SJSA1 (cell line): ENCODE results near the gene SLC17A4. TPM values are rescaled to one million over a fixed set of nuclear protein-coding genes. Genes with fewer than 3 reads are reported as not detected.
"Not testable (repeated sequence)": the region's sequence is repeated elsewhere in the genome, so short reads cannot be mapped to it uniquely, and the experiment has no call there.

Source experiments
- DNase-seq, 2 experiments: peaks; one replicate each; pipeline ENCODE4 v3.0.0-alpha.2; 2015 to 2020; ENCODE audit warnings: low spot score in 2 of 2, low read depth in 1 of 2
- H3K27ac ChIP-seq: fragments of 250-450 bp; sonication (Bioruptor Pico); 2 replicates; pipeline ENCODE4 v1.5.1; 2020; ENCODE audit warnings: mild to moderate bottlenecking, moderate library complexity
- H3K27me3 ChIP-seq: fragments of 250-450 bp; sonication (Bioruptor Pico); replicated peaks from 2 replicates; pipeline ENCODE4 v1.5.1; 2020; ENCODE audit warnings: mild to moderate bottlenecking, moderate library complexity
- H3K36me3 ChIP-seq: fragments of 250-450 bp; sonication (Bioruptor Pico); 2 replicates; pipeline ENCODE4 v1.5.1; 2020; ENCODE audit warnings: mild to moderate bottlenecking
- H3K4me1 ChIP-seq: fragments of 250-450 bp; sonication (Bioruptor Pico); replicated peaks from 2 replicates; pipeline ENCODE4 v1.6.1; 2021; ENCODE audit warnings: mild to moderate bottlenecking
- H3K4me3 ChIP-seq: fragments of 250-450 bp; sonication (Bioruptor Pico); 2 replicates; pipeline ENCODE4 v1.5.1; 2020; ENCODE audit warnings: mild to moderate bottlenecking
- H3K9me3 ChIP-seq: fragments of 250-450 bp; sonication (Bioruptor Pico); replicated peaks from 2 replicates; pipeline ENCODE4 v1.5.1; 2020; ENCODE audit warnings: mild to moderate bottlenecking
- total RNA-seq: library from RNA; depleted of rRNA; stranded (reverse); fragments of >200 nt; shearing (Covaris generic); gene quantifications from 2 replicates; pipeline ENCODE4 v1.2.3, GENCODE V29; 2014

Gene SLC17A4
- total RNA-seq, 1 experiment from 2014 or later, result not detected

GRCh38 chr6:25735261-25735660 is 19.3 kb upstream of the SLC17A4 start:
- Histone ChIP-seq H3K27ac (no peak overlapping the region), H3K9me3 (no peaks in the 10 kb centered on the region), H3K27me3 (peaks cover 5% of the 10 kb centered on the region; the same call in 1 of the 2 replicates), H3K36me3 (no peaks in the 10 kb centered on the region), H3K4me3 (no peak overlapping the region), H3K4me1 (no peaks in the 10 kb centered on the region)
- DNase-seq, result no peak

- DNase-seq, result no peak
- H3K27ac ChIP-seq, result no peak overlapping the region
- H3K36me3 ChIP-seq, result no peaks in the 10 kb centered on the region
These were observed 10.7 kb upstream of the SLC17A4 start for GRCh38 chr6:25743868-25744267.

DNA sequence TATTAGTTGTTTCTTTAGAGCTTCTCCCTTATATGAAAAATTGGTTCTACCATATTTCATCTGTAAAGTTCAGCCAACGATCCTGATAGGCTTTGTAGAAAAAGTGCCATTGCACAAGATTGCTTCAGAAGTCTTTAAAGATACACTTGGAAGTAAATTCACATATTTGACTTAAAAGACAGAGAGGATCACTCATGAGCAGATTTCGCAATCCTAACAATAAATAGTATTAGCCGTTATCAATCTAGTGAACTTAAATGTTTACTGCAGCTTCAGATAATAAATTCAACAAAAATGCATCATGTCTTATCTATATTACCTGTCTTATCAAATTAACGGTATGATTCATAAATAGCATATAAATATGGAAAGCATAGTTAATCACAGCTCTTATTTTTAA is 8.7 kb upstream of the SLC17A4 start:
- H3K4me3 ChIP-seq, result no peak overlapping the region
- H3K27me3 ChIP-seq, result no peaks in the 10 kb centered on the region
- no peak overlapping the region for H3K27ac ChIP-seq
- H3K4me1 ChIP-seq, result no peaks in the 10 kb centered on the region
- H3K36me3 ChIP-seq, result no peaks in the 10 kb centered on the region
- no peaks in the 10 kb centered on the region for H3K9me3 ChIP-seq
- DNase-seq, result no peak

More at GRCh38 chr6:25743868-25744267, 10.7 kb upstream of the SLC17A4 start:
- Histone ChIP-seq H3K4me1 (no peaks in the 10 kb centered on the region), H3K9me3 (no peaks in the 10 kb centered on the region), H3K27me3 (no peaks in the 10 kb centered on the region), H3K4me3 (no peak overlapping the region)

GRCh38 chr6:25746968-25747367 is 7.6 kb upstream of the SLC17A4 start:
- no peak for DNase-seq
- no peaks in the 10 kb centered on the region for H3K4me1 ChIP-seq
- no peak overlapping the region for H3K4me3 ChIP-seq
- H3K9me3 ChIP-seq, result no peaks in the 10 kb centered on the region
- no peaks in the 10 kb centered on the region for H3K36me3 ChIP-seq
- no peaks in the 10 kb centered on the region for H3K27me3 ChIP-seq
- H3K27ac ChIP-seq, result no peak overlapping the region

GRCh38 chr6:25747477-25747876 is 7.1 kb upstream of the SLC17A4 start:
- Histone ChIP-seq H3K4me1 (no peaks in the 10 kb centered on the region), H3K9me3 (no peaks in the 10 kb centered on the region), H3K27me3 (no peaks in the 10 kb centered on the region), H3K27ac (no peak overlapping the region), H3K36me3 (no peaks in the 10 kb centered on the region), H3K4me3 (no peak overlapping the region)
- no peak for DNase-seq

- H3K4me3 ChIP-seq, result no peak overlapping the region
- no peak for DNase-seq
- no peaks in the 10 kb centered on the region for H3K27me3 ChIP-seq
- H3K27ac ChIP-seq, result no peak overlapping the region
- no peaks in the 10 kb centered on the region for H3K36me3 ChIP-seq
- H3K9me3 ChIP-seq, result no peaks in the 10 kb centered on the region
- H3K4me1 ChIP-seq, result no peaks in the 10 kb centered on the region
These were observed 6.5 kb upstream of the SLC17A4 start for GRCh38 chr6:25748049-25748448.

DNA sequence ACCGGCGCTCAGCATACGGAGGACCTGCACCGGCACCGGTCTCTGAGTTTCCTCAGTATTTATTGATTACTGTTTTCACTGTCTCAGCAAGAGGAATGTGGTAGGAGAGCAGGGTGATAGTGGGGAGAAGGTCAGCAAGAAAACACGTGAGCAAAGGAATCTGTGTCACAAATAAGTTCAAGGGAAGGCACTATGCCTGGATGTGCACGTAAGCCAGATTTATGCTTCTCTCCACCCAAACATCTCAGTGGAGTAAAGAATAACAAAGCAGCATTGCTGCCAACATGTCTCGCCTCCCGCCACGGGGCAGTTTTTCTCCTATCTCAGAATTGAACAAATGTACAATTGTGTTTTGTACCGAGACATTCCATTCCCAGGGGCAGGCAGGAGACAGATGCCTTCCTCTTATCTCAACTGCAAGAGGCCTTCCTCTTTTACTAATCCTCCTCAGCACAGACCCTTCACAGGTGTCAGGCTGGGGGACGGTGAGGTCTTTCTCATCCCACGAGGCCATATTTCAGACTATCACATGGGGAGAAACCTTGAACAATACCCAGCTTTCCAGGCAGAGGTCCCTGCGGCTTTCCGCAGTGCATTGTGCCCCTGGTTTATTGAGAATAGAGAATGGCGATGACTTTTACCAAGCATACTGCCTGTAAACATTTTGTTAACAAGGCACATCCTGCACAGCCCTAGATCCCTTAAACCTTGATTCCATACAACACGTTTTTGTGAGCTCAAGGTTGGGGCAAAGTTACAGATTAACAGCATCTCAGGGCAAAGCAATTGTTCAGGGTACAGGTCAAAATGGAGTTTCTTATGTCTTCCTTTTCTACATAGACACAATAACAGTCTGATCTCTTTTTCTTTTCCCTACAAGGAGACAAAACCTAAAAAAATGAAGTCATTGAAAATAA is 5.7 kb upstream of the SLC17A4 start:
- H3K36me3 ChIP-seq, H3K4me1 ChIP-seq, H3K27ac ChIP-seq: not testable (repeated sequence)

GRCh38 chr6:25749837-25750236 is 4.7 kb upstream of the SLC17A4 start:
- Histone ChIP-seq H3K4me3 (no peak overlapping the region), H3K36me3 (no peaks in the 10 kb centered on the region), H3K27ac (no peak overlapping the region), H3K27me3 (no peaks in the 10 kb centered on the region), H3K9me3 (no peaks in the 10 kb centered on the region), H3K4me1 (no peaks in the 10 kb centered on the region)
- DNase-seq, result no peak

More for the DNA sequence above, 5.7 kb upstream of the SLC17A4 start:
- not testable (repeated sequence) for DNase-seq, H3K27me3 ChIP-seq, H3K9me3 ChIP-seq, H3K4me3 ChIP-seq

GRCh38 chr6:25750906-25751305 is 3.6 kb upstream of the SLC17A4 start:
- Histone ChIP-seq H3K36me3 (no peaks in the 10 kb centered on the region), H3K27me3 (no peaks in the 10 kb centered on the region), H3K27ac (no peak overlapping the region), H3K4me1 (no peaks in the 10 kb centered on the region), H3K9me3 (no peaks in the 10 kb centered on the region), H3K4me3 (no peak overlapping the region)
- no peak for DNase-seq

- no peak overlapping the region for H3K4me3 ChIP-seq
- H3K9me3 ChIP-seq, result no peaks in the 10 kb centered on the region
- H3K27ac ChIP-seq, result no peak overlapping the region
- no peaks in the 10 kb centered on the region for H3K4me1 ChIP-seq
- DNase-seq, result no peak
- H3K27me3 ChIP-seq, result no peaks in the 10 kb centered on the region
- no peaks in the 10 kb centered on the region for H3K36me3 ChIP-seq
These were observed 1.5 kb upstream of the SLC17A4 start for GRCh38 chr6:25753079-25753478.

GRCh38 chr6:25755483-25755882 is 941 bp downstream of the SLC17A4 start:
- Histone ChIP-seq H3K4me1 (no peaks in the 10 kb centered on the region), H3K27ac (no peak overlapping the region), H3K36me3 (no peaks in the 10 kb centered on the region), H3K4me3 (no peak overlapping the region), H3K9me3 (no peaks in the 10 kb centered on the region), H3K27me3 (0 out of 2 replicates have a peak, but pooled peaks cover 1% of the 10 kb centered on the region)
- no peak for DNase-seq

DNA sequence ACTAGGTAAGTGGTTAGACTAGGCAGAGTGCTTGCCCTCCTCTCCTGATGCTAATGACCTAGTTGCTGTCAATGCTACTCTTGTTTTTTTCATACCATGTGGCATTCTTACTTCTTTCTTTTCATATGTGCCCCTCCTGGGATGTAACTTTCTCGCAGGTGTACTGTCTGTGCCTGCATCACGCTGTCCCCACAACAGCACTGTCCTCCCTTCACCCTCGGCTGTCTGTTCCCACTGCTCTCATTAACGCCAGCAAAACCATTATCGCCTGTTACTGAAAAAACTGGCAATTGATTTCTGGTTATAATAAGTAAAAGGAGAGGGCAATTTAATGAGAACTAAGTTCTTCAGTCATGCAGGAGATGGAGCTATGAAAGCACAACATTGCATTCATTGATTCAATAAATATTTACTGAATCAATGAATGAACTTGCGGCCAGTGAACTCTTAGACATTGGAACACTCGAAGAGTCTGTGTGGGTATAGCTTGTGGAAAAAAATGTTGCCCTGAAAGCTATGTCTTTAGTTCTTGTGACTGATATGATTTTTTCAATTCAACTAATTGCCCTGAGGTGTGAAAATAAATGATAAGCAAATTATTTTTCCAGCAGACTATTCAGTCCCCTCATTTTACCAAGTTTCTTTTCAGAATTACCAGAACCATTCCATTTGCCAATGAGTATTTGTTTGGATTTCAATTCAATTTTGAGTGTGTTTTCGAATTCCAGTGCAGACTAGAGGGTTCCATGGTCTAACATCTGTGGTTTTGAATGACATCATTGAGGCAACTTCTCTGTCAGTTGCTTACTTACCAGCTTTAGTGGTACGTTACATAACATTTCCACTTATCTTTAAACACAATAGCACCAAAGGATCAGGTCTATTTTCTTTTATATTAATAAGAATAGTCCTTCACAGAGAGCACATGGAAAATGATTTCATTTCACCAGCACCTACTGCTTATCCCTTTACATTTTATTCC is 2.1 kb downstream of the SLC17A4 start:
- Histone ChIP-seq H3K36me3 (no peaks in the 10 kb centered on the region), H3K27me3 (0 out of 2 replicates have a peak, but pooled peaks cover 2% of the 10 kb centered on the region), H3K4me3 (no peak overlapping the region), H3K27ac (no peak overlapping the region), H3K9me3 (no peaks in the 10 kb centered on the region), H3K4me1 (no peaks in the 10 kb centered on the region)
- DNase-seq, result no peak

DNA sequence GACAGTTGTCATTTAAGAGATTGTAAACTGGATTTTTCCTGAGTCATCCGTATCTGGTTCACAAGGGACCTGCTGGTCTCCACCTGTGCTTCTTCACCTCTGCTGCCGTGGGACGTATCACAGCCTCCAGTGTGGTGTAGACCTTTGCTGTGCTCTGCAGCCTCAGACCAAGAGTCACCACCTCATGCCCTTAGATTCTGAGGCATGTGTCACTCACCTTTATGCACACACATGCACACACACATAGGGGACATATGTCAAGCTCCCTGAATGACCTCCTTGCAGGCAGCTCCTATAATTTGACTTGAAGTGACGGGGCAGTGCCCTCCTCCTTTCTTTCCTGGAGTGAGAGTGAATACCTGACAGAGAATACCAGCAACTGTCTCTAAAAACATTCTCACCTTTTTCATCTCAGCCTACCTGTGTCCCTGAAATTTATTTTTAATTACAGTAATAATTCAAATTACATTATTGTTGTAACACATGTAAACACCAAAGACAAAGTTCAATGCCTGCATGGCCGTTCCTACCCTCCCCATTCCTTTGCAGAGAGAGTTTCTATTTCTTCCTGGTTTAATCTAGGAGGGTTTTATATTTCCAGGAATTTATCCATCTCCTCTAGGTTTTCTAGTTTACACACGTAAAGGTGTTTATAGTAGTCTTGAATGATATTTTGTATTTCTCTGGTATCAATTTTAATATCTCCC is 3.5 kb downstream of the SLC17A4 start:
- 0 out of 2 replicates have a peak, but pooled peaks cover 2% of the 10 kb centered on the region for H3K27me3 ChIP-seq
- H3K36me3 ChIP-seq, result no peaks in the 10 kb centered on the region
- H3K4me3 ChIP-seq, result no peak overlapping the region
- no peaks in the 10 kb centered on the region for H3K4me1 ChIP-seq
- no peak for DNase-seq
- H3K27ac ChIP-seq, result no peak overlapping the region
- H3K9me3 ChIP-seq, result no peaks in the 10 kb centered on the region
